Measurements from ENCODE around the gene MSRB3.
"Not testable (repeated sequence)": the region's sequence is repeated elsewhere in the genome, so short reads cannot be mapped to it uniquely, and the experiment has no call there.

Gene MSRB3

GRCh38 chr12:65460063-65460462, 181.6 kb downstream of the MSRB3 start:
- DNase-seq = no peak

- DNase-seq = no peak
Observed at GRCh38 chr12:65461017-65461416, 182.5 kb downstream of the MSRB3 start.

DNA sequence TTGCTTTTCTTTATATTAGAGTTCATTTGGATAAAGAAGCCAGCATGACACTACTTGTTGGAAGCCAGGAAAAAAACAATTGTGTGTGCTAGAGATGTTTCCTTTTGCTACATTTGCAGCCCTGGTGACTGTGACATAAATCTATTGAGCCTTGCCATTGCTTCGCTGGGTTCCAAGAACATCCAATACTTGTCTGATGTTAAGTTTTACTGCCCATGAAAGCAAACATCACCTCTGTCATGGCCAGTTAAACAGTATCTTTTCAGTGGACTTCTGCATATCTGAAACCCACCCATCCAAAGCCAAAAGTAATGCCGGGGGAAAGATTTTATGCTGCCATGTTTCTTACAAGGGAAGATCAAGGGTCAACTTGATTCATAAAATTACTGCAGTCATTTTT, 184.0 kb downstream of the MSRB3 start:
- DNase-seq = no peak

DNA sequence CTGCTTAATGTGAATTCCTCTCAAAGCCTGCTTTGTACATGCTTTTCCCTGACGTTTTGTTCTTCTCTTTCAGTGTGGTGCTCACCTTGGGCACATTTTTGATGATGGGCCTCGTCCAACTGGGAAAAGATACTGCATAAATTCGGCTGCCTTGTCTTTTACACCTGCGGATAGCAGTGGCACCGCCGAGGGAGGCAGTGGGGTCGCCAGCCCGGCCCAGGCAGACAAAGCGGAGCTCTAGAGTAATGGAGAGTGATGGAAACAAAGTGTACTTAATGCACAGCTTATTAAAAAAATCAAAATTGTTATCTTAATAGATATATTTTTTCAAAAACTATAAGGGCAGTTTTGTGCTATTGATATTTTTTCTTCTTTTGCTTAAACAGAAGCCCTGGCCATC, 184.6 kb downstream of the MSRB3 start:
- DNase-seq = no peak

DNA sequence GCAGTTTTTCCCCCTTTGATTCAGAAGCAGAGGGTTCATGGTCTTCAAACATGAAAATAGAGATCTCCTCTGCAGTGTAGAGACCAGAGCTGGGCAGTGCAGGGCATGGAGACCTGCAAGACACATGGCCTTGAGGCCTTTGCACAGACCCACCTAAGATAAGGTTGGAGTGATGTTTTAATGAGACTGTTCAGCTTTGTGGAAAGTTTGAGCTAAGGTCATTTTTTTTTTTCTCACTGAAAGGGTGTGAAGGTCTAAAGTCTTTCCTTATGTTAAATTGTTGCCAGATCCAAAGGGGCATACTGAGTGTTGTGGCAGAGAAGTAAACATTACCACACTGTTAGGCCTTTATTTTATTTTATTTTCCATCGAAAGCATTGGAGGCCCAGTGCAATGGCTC, 185.1 kb downstream of the MSRB3 start:
- DNase-seq = no peak

DNA sequence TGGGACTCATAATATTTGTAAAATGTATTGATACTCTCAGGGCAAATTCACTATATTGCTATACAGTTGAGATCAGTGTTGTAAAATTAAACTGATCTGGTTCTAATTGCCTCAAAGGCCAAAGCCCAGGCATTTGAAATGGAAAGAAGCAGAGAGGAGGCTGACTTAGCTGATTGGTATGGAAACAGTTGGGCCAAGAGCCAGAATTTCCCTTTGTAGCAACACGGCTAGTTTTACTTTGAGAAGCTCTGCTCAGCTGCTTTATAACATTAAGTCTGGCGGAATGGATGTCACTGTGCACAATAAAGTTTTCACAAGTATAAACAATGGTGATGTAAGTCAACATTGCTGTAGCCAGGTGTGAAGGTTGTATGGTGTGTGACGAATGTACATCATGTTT, 186.4 kb downstream of the MSRB3 start:
- no peak for DNase-seq

- no peak for DNase-seq
Observed at GRCh38 chr12:65465766-65466547, 187.5 kb downstream of the MSRB3 start.

DNA sequence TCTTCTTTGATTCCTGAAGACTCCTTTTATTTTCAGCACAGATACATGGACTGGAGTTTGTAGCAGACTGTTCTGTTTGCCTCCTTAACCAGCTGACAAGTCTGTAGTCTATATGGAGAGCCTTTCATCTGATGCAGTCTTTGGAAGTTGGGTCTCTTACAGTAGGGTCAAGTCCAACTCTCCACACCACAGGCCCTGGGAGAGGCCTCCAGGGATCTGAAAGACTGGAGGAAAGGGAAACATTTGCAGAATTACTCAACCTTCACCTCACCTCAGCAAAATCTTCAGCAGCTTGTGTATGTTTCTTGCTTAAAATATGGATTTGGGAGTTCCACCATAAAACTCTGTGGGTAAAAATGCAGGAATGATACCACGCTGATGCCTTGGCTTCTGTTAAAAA, 188.4 kb downstream of the MSRB3 start:
- DNase-seq = no peak

- no peak for DNase-seq
Observed at GRCh38 chr12:65470256-65470655, 191.8 kb downstream of the MSRB3 start.

DNA sequence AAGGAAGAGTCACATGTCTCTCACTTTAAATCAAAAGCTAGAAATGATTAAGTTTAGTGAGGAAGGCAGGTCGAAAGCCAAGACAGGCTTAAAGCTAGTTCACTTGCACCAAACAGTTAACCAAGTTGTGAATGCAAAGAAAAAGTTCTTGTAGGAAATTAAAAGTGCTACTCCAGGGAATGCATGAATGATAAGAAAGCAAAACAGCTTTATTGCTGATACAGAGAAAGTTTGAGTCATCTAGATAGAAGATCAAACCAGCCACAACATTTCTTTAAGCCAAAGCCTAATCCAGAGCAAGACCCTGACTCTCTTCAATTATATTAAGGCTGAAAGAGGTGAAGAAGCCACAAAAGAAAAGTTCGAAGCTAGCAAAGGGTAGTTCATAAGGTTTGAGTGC, 193.6 kb downstream of the MSRB3 start:
- DNase-seq = no peak

- DNase-seq = no peak
Observed at GRCh38 chr12:65474831-65475230, 196.3 kb downstream of the MSRB3 start.

- DNase-seq = no peak
Observed at GRCh38 chr12:65477721-65478120, 199.2 kb downstream of the MSRB3 start.

DNA sequence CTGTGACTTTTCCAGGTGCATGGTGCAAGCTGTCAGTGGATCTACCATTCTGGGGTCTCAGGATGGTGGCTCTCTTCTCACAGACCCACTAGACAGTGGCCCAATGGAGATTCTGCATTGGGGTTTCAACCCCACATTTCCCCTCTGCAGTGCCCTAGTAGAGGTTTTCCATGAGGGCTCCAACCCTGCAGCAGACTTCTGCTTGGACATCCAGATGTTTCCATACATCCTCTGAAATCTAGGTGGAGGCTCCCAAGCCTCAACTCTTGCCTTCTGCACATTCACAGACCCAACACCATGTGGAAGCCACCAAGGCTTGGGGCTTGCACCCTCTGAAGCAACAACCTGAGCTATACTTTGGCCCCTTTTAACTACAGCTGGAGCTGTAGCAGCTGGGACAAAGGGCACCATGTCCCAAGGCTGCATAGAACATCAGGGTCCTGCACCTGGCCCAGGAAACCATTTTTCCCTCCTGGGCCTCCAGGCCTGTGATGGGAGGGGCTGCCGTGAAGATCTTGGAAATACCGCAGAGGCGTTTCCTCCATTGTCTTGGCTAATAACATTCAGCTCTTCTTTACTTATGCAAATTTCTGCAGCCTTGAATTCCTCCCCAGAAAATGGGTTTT, 205.5 kb downstream of the MSRB3 start:
- not testable (repeated sequence) for DNase-seq

DNA sequence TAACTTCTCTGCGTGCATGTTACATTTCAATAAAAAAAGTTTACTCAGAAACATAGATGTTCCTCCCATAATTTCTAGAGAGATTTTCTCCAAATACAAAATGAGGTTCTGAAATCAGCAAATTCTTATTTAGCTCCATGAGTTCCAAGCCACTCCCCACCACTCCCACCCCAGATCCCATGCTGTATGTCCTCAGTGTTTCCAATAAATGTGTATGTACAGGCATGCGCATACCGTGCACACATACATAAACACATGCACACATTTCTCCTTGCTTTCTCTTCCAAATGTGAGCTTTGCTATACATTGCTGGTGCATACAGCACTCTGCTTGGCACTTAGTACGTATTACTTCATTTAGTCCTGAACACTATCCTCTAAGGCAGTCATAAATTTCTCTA, 209.7 kb downstream of the MSRB3 start:
- no peak for DNase-seq

DNA sequence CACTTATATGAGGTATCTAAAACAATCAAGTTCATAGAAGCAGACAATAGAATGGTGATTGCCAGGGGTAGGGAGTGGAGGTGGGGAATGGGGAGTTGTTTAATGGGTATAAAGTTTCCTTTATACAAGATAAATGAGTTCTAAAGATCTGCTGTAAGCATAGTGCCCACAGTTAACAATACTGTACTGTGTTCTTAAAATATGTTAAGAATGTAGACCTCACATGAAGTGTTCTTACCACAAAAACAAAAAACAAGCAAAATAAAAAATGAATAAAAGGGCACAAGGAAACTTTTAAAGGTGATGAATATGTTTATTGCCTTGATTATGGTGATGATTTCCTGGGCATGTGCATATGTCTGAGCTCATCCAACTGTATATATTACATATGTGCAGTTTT, 211.8 kb downstream of the MSRB3 start:
- no peak for DNase-seq

GRCh38 chr12:65492998-65493912, 214.8 kb downstream of the MSRB3 start:
- no peak for DNase-seq

GRCh38 chr12:65493913-65494245, 215.4 kb downstream of the MSRB3 start:
- no peak for DNase-seq

DNA sequence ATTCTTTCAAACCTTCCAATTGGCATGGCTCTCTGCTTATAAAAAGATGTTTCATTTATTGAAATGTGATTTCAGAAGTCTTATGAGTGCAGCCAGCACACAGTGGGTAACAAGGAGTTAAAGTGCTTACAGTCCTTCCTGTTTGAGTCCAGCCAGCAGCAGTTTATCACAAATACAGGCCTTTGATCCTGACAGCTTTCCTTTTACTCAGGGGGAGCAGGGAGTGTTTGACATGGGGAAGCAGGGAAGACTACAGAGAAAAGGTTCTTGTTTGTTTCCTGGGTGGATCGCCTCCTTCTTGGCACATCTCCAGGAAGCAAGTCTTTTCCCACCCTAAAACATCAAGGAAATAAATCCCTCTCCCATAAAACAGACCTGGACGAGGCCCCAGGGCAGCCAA, 216.1 kb downstream of the MSRB3 start:
- DNase-seq = no peak

GRCh38 chr12:65495233-65495632, 216.8 kb downstream of the MSRB3 start:
- no peak for DNase-seq

DNA sequence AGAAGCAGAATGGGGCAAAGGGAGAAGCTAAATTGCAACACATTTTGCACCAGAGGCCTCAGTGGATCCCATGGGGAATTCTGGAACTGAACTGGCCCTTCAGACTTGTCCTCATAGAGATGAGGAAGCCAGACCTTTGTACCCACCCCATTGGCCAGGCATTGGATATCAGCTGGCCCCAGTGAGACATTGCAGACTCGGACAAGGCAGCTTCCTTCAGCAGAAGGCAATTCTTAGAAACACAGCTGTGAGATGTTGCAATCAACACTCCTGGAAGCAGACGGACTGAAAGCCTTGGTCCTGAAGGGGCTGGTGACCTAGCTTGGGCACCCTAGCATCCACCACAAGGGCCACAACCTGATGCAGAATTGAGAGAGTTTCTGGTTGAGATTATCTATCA, 218.1 kb downstream of the MSRB3 start:
- DNase-seq = no peak

GRCh38 chr12:65497660-65498059, 219.2 kb downstream of the MSRB3 start:
- DNase-seq = no peak

DNA sequence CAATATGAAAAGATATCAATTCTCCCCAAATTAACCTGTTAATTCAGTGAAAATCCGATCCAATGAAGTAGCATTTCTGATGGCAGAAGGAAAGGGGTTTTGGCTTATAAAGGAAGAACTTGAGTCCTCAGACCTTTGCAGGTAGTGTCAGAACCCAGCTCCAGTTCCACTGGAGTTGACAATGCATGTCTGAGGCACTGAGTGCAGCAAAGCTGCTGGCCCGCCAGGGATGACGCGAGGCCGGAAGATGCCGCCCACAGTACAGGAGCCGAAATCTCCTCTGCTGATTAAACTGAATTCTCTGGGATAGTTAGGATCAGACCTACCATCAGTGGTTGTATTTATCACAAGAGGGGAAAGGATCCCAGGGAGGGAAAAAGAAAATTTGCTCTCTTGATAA, 220.7 kb downstream of the MSRB3 start:
- no peak for DNase-seq

DNA sequence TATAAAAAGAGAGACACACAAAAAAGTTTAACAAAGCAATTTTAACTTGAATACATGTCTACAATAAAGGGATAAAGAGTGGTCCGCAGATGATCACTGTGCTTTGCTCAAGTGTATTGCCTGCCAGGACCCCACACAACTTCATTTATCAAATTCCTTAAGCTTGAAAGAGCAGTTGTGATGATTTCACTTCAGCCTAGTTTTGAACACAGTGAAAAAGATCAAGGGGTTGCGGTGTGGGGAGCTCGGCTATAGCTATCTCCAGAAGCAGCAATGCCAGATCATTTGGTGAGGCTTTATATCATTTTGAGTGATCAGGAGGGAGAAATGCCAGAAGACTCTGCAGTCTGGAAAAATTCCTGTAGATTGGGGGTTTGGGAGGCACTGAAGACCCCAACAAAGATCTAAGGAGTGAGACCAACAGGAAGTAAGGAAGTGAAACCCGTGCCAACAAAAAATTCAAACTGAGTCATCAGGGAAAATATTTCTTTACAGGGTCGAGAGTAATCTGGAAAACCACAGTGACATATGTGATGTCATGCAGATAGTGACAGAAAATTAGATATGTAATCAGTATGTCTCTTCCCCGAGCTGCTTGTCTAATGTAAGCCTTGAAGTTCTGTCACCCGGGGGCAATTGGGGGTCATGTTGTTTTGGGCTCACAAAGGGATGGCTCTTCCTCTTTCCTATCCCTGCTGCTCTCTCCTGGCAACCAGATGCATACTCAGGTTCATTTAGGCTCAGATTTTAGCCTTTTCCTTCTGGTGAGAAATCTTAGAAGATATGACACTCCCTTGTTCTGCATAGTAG, 221.8 kb downstream of the MSRB3 start:
- DNase-seq = no peak

Data from NCI-H1436 (cell line).